Measurements from ENCODE around the gene BACE1.

DNA sequence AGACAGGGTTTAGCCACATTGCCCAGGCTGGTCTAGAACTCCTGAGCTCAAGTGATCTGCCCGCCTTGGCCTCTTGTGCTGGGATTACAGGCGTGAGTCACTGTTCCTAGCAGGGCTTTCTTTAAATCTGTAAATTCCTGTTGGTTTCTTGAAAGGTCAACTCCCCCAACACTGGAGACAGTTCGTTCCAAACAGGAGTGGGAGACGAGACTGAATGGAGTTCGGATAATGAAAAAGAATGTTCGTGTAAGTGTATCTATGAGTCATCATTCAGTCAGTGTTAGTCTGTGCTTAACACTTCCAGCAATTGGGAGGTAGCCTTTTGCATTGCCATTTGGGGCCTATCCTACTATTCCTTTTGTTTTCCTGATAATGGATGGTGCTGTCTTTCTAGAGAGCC is 34.9 kb downstream of the BACE1 start:
- TF ChIP-seq, protein P1, sequence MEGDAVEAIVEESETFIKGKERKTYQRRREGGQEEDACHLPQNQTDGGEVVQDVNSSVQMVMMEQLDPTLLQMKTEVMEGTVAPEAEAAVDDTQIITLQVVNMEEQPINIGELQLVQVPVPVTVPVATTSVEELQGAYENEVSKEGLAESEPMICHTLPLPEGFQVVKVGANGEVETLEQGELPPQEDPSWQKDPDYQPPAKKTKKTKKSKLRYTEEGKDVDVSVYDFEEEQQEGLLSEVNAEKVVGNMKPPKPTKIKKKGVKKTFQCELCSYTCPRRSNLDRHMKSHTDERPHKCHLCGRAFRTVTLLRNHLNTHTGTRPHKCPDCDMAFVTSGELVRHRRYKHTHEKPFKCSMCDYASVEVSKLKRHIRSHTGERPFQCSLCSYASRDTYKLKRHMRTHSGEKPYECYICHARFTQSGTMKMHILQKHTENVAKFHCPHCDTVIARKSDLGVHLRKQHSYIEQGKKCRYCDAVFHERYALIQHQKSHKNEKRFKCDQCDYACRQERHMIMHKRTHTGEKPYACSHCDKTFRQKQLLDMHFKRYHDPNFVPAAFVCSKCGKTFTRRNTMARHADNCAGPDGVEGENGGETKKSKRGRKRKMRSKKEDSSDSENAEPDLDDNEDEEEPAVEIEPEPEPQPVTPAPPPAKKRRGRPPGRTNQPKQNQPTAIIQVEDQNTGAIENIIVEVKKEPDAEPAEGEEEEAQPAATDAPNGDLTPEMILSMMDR (IDR thresholded peaks at IDR 0.05): no peak
- TF ChIP-seq EZH2phosphoT487 (IDR thresholded peaks at IDR 0.05) (no peak), EZH2 (IDR thresholded peaks at IDR 0.05) (no peak)

All from neural progenitor cell (in vitro differentiated cells).